HG02623 (cell line): Measurements from ENCODE around the gene TMEM39B.
"Not testable (repeated sequence)": the region's sequence is repeated elsewhere in the genome, so short reads cannot be mapped to it uniquely, and the experiment has no call there.

ENCODE experiments used
- ATAC-seq: cut with Tn5 transposase; IDR thresholded peaks from one replicate; pipeline ENCODE4 v1.9.1; 2021; ENCODE audit warnings: moderate library complexity; ENCODE audit not compliant: unreplicated experiment

Gene TMEM39B

GRCh38 chr1:32111789-32112188 is 39.0 kb downstream of the TMEM39B start:
- ATAC-seq = no peak

- no peak for ATAC-seq
Observed at GRCh38 chr1:32112806-32113375, 40.2 kb downstream of the TMEM39B start.

GRCh38 chr1:32113436-32113835 is 40.7 kb downstream of the TMEM39B start:
- not testable (repeated sequence) for ATAC-seq

GRCh38 chr1:32114420-32114819 is 41.7 kb downstream of the TMEM39B start:
- ATAC-seq = no peak

- no peak for ATAC-seq
Observed at GRCh38 chr1:32115496-32115895, 42.8 kb downstream of the TMEM39B start.

- ATAC-seq = no peak
Observed at GRCh38 chr1:32116531-32116930, 43.8 kb downstream of the TMEM39B start.

- no peak for ATAC-seq
Observed at GRCh38 chr1:32122151-32122550, 49.4 kb downstream of the TMEM39B start.

GRCh38 chr1:32123361-32123760 is 50.6 kb downstream of the TMEM39B start:
- not testable (repeated sequence) for ATAC-seq

- ATAC-seq = no peak
Observed at GRCh38 chr1:32125313-32125712, 52.6 kb downstream of the TMEM39B start.

- no peak for ATAC-seq
Observed at GRCh38 chr1:32126770-32127169, 54.0 kb downstream of the TMEM39B start.

GRCh38 chr1:32127409-32128198 is 54.9 kb downstream of the TMEM39B start:
- ATAC-seq = no peak

GRCh38 chr1:32128479-32128878 is 55.7 kb downstream of the TMEM39B start:
- no peak for ATAC-seq

- ATAC-seq = no peak
Observed at GRCh38 chr1:32128964-32129363, 56.2 kb downstream of the TMEM39B start.

- not testable (repeated sequence) for ATAC-seq
Observed at GRCh38 chr1:32133950-32134280, 61.2 kb downstream of the TMEM39B start.

GRCh38 chr1:32137111-32137510 is 64.4 kb downstream of the TMEM39B start:
- ATAC-seq = no peak

GRCh38 chr1:32138965-32139364 is 66.2 kb downstream of the TMEM39B start:
- no peak for ATAC-seq

GRCh38 chr1:32142446-32143301 is 69.9 kb downstream of the TMEM39B start:
- ATAC-seq = no peak

GRCh38 chr1:32143302-32143695 is 70.6 kb downstream of the TMEM39B start:
- ATAC-seq = not testable (repeated sequence)

- ATAC-seq = no peak
Observed at GRCh38 chr1:32144033-32144432, 71.3 kb downstream of the TMEM39B start.

GRCh38 chr1:32147799-32148198 is 75.1 kb downstream of the TMEM39B start:
- not testable (repeated sequence) for ATAC-seq

GRCh38 chr1:32150847-32151246 is 78.1 kb downstream of the TMEM39B start:
- no peak for ATAC-seq

- ATAC-seq = no peak
Observed at GRCh38 chr1:32151319-32151787, 78.6 kb downstream of the TMEM39B start.
